GM23248 (cell line): ENCODE data around the gene FAM168B. TPM values are rescaled to one million over a fixed set of nuclear protein-coding genes. Genes with fewer than 3 reads are reported as not detected.

Experiments
- DNase-seq: peaks from one replicate; pipeline ENCODE4 v3.0.0-alpha.2; 2015
- H2AFZ ChIP-seq: fragments of 200-600 bp; sonication (generic); 2 replicates; pipeline ENCODE4 v1.6.1; 2016; ENCODE audit warnings: antibody characterized with exemption
- H3F3A ChIP-seq: fragments of 200-600 bp; sonication (generic); 2 replicates; pipeline ENCODE4 v1.6.1; 2016; ENCODE audit warnings: mild to moderate bottlenecking, antibody characterized with exemption, mixed run types; ENCODE audit not compliant: insufficient read depth
- H3K27ac ChIP-seq: fragments of 200-600 bp; sonication (generic); 2 replicates; pipeline ENCODE4 v1.5.1; 2016; ENCODE audit warnings: mild to moderate bottlenecking
- H3K27me3 ChIP-seq: fragments of 200-600 bp; sonication (generic); replicated peaks from 2 replicates; pipeline ENCODE4 v1.6.1; 2016; ENCODE audit warnings: mild to moderate bottlenecking; ENCODE audit not compliant: insufficient read depth
- H3K36me3 ChIP-seq: fragments of 200-600 bp; sonication (generic); 2 replicates; pipeline ENCODE4 v1.6.1; 2016; ENCODE audit warnings: low read depth, mild to moderate bottlenecking
- H3K4me1 ChIP-seq: fragments of 200-600 bp; sonication (generic); 2 replicates; pipeline ENCODE4 v1.6.1; 2016; ENCODE audit warnings: mild to moderate bottlenecking; ENCODE audit not compliant: insufficient read depth
- H3K4me2 ChIP-seq: fragments of 200-600 bp; sonication (generic); one replicate; pipeline ENCODE4 v1.6.1; 2016; ENCODE audit warnings: mild to moderate bottlenecking; ENCODE audit not compliant: unreplicated experiment
- H3K4me3 ChIP-seq: fragments of 200-600 bp; sonication (generic); 2 replicates; pipeline ENCODE4 v1.5.1; 2016; ENCODE audit warnings: mild to moderate bottlenecking
- H3K79me2 ChIP-seq: fragments of 200-600 bp; sonication (generic); 2 replicates; pipeline ENCODE4 v1.6.1; 2016; ENCODE audit warnings: mild to moderate bottlenecking; ENCODE audit not compliant: insufficient read depth
- H3K9ac ChIP-seq: fragments of 200-600 bp; sonication (generic); 2 replicates; pipeline ENCODE4 v1.6.1; 2016; ENCODE audit warnings: mild to moderate bottlenecking
- H3K9me2 ChIP-seq: fragments of 200-600 bp; sonication (generic); 2 replicates; pipeline ENCODE4 v1.6.1; 2016; ENCODE audit warnings: mixed run types, mild to moderate bottlenecking, moderate library complexity; ENCODE audit not compliant: insufficient read depth
- H3K9me3 ChIP-seq: fragments of 200-600 bp; sonication (generic); one replicate; pipeline ENCODE4 v1.6.1; 2017; ENCODE audit warnings: low read depth
- H4K20me1 ChIP-seq: fragments of 200-600 bp; sonication (generic); 2 replicates; pipeline ENCODE4 v1.6.0; 2016; ENCODE audit not compliant: insufficient read depth
- EZH2 ChIP-seq: fragments of 200-600 bp; sonication (generic); IDR thresholded peaks from 2 replicates; pipeline ENCODE4 v1.6.1; 2018; ENCODE audit warnings: antibody characterized with exemption, mild to moderate bottlenecking; ENCODE audit not compliant: insufficient read depth, poor library complexity, severe bottlenecking
- EZH2phosphoT487 ChIP-seq: fragments of 200-600 bp; sonication (generic); IDR thresholded peaks from 2 replicates; pipeline ENCODE4 v1.6.1; 2018; ENCODE audit warnings: antibody characterized with exemption, moderate library complexity, mild to moderate bottlenecking, low read depth; ENCODE audit not compliant: insufficient read depth
- WGBS, 2 experiments: methylation state at CpG; one replicate each; pipeline ENCODE4 v1.1.6; 2015 to 2017; ENCODE audit warnings: low lambda C conversion rate in 2 of 2, low coverage in 1 of 2; ENCODE audit errors: missing lambda C conversion rate in 2 of 2; 5-methylcytosine and 5-hydroxymethylcytosine counted together
- in situ Hi-C: fragments of 300-500 bp; cut with MboI; formaldehyde crosslinking; loops from 2 replicates; pipeline ENCODE4 v1.15.0; 2020
- polyA plus RNA-seq: library from polyadenylated mRNA; unstranded; fragments of >200 nt; fragmentation: Nextera tagmentation; extraction: Ambion mirVana; gene quantifications from 2 replicates; pipeline ENCODE4 v1.2.1, GENCODE V29; 2016
- total RNA-seq: library from RNA; depleted of rRNA; stranded (reverse); fragments of >200 nt; shearing (Covaris generic); gene quantifications from 2 replicates; pipeline ENCODE4 v1.2.3, GENCODE V29; 2014

FAM168B gene
- total and polyA plus RNA-seq, 2 experiments from 2014 or later = 47.6 to 125 TPM

DNA sequence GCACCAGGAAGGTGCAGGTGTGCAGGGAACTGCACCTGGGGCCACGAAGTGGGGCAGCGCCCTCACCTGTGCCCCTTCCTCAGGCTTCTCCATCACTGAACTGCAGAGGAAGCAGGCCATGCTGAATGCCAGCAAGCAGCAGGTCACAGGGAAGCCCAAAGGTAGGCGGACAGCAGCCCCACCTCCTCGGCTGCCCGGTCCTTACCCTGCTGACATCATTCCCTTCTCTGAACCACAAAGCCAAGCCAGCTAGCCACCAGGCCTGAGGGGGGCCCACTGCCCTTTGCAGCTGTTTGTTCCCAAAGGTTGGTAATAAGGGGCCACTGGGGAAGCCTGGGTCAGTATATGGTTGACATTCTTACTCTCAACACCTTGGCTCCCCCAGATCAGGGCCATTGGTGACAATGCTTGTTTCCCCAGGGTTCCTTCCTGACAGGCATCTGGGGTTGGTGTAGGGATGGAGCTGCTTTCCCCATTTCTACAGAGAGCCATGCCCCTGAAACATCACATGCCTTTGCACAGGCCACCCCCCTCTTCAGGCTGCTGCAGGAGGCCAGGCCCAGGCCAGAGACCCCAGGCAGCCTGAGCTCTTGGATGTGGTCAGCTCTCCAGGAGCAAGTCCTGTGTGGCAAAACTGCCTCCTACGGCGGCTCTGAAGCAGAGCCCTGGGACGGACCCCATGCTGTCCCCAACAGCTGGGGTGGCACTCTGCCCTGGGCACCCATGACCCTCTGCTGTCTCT lies 47.8 kb downstream of the FAM168B start:
- Histone ChIP-seq H3K27ac (no peak overlapping the region), H3K9me2 (no peaks in the 10 kb centered on the region), H3K4me3 (no peak overlapping the region), H3F3A (peaks cover 5% of the 10 kb centered on the region; the same call in 1 of the 2 replicates), H2AFZ (no peak overlapping the region), H3K36me3 (peaks cover 20% of the 10 kb centered on the region; the same call in 1 of the 2 replicates), H3K9ac (no peak overlapping the region), H3K4me2 (no peak overlapping the region), H3K79me2 (peaks cover 11% of the 10 kb centered on the region; the same call in 1 of the 2 replicates), H3K9me3 (no peaks in the 10 kb centered on the region), H3K27me3 (no peaks in the 10 kb centered on the region), H4K20me1 (no peaks in the 10 kb centered on the region), H3K4me1 (peaks cover 2% of the 10 kb centered on the region; the same call in 1 of the 2 replicates)
- in situ Hi-C loops = no loop called here
- no peak for DNase-seq
- WGBS, 2 experiments = 85 to 93% methylated on average over 8 of the region's 8 CpGs
- TF ChIP-seq EZH2phosphoT487 (no peak), EZH2 (no peak)

DNA sequence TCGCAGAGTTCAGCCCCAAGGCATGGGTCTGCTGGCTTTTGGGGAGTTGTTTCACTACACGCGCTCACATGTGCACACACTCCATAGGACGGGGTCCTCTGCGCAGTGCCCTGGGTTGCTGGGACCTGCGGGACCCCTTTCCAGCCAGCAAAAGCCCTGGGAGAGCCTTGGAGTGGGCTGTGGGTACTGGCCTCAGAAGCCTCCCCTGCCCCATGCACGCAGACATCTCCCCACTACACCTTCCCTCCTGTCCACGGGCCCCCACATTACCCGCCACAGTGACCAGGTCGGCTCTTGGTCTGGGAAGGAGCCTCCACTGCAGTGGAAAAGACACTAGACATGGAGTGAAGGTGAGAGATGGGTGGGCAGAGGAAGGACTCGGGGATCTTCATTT lies 48.5 kb downstream of the FAM168B start:
- in situ Hi-C loops = no loop called here
- Histone ChIP-seq H3K79me2 (peaks cover 5% of the 10 kb centered on the region; the same call in 1 of the 2 replicates), H3K4me3 (no peak overlapping the region), H3K9me2 (no peaks in the 10 kb centered on the region), H3F3A (peaks cover 2% of the 10 kb centered on the region; the same call in 1 of the 2 replicates), H3K4me1 (peaks cover 2% of the 10 kb centered on the region; the same call in 1 of the 2 replicates), H3K9me3 (no peaks in the 10 kb centered on the region), H3K4me2 (no peak overlapping the region), H3K27me3 (no peaks in the 10 kb centered on the region), H4K20me1 (no peaks in the 10 kb centered on the region), H2AFZ (no peak overlapping the region), H3K36me3 (peaks cover 13% of the 10 kb centered on the region; the same call in 1 of the 2 replicates), H3K27ac (no peak overlapping the region), H3K9ac (no peak overlapping the region)
- TF ChIP-seq EZH2phosphoT487 (no peak), EZH2 (no peak)
- 89% methylated on average over 11 of the region's 11 CpGs for WGBS, 2 experiments
- DNase-seq = no peak

DNA sequence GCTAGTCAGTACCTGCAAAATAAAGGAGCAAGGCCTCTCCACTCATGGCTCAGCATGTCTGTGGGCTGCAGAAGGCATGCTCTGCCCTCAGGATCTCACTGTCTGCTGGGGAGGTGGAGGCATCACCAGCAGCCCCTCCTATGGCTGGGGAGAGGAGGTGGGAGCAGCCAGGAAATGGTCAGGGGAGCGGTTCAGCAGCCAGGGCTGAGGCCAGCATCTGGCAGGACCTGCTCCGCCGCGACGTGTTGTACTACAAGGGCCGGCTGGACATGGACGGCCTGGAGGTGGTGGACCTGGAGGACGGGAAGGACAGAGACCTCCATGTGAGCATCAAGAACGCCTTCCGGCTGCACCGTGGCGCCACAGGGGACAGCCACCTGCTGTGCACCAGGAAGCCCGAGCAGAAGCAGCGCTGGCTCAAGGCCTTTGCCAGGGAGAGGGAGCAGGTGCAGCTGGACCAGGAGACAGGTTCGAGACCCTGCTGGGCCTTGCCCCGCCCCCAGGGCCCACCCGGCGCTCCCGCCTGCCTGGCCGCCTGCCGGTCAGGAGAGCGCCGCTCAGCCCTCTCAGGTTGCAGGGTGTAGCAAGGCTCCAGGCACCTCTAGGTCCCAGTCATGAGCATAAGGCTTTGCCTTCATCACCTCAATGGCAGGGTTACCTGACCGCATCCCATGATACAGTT lies 49.0 kb downstream of the FAM168B start:
- H3K9me3 ChIP-seq = no peaks in the 10 kb centered on the region
- peaks cover 2% of the 10 kb centered on the region; the same call in 1 of the 2 replicates for H3K4me1 ChIP-seq
- H3K4me3 ChIP-seq = no peak overlapping the region
- H3K4me2 ChIP-seq = no peak overlapping the region
- 79% methylated on average over 17 to 24 of the region's 24 CpGs for WGBS, 2 experiments
- in situ Hi-C loops = no loop called here
- H3K27ac ChIP-seq = no peak overlapping the region
- no peaks in the 10 kb centered on the region for H3K27me3 ChIP-seq
- no peaks in the 10 kb centered on the region for H4K20me1 ChIP-seq
- TF ChIP-seq EZH2 (no peak), EZH2phosphoT487 (no peak)
- H3K9me2 ChIP-seq = no peaks in the 10 kb centered on the region
- peaks cover 10% of the 10 kb centered on the region; the same call in 1 of the 2 replicates for H3K36me3 ChIP-seq
- no peak overlapping the region for H3K9ac ChIP-seq
- no peak overlapping the region for H2AFZ ChIP-seq
- peaks cover 3% of the 10 kb centered on the region; the same call in 1 of the 2 replicates for H3K79me2 ChIP-seq
- H3F3A ChIP-seq = no peaks in the 10 kb centered on the region
- DNase-seq = no peak

DNA sequence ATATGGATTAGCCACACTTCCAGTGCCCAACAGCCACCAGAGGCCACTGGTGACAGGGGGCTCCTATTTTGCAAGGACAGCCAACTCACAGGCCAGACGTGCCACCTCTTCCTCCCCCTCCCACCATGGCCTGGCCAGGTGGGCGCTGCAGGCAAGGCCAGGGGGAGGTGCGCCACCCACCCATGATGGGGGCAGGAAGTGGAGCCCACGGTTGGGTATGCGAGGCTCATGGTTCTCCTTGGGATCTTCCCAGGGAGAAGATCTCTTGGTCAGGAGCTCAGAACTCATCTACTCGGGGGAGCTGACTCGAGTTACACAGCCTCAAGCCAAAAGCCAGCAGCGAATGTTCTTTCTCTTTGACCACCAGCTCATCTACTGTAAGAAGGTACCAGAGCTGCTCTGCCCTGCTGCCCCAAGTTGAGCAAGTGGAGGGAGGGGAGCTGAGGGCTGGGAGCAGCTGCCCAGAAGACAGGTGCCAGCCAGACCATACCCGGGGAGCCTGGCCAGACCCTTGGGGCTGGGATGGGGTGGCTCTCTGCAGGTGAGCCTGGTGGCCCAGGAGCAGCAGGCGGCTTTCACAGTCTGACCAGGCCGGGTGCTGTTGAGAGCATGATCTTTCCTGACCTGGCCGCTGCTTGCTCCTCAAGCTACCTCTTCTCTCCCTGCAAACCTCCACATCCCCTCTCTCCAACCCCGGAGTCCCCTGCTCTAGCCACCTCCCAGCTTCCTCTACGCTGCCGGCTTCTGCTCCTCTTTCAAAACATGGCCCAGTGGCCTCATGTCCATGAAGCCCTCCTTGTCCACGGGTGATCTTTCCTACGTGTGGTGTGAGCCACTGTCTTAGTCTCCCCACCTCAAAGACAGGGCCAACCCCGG lies 49.8 kb downstream of the FAM168B start:
- H3K79me2 ChIP-seq = no peaks in the 10 kb centered on the region
- WGBS, 2 experiments = 88 to 89% methylated on average over 15 to 18 of the region's 18 CpGs
- no peaks in the 10 kb centered on the region for H3K9me2 ChIP-seq
- TF ChIP-seq EZH2 (no peak), EZH2phosphoT487 (no peak)
- H3K4me2 ChIP-seq = no peak overlapping the region
- no peaks in the 10 kb centered on the region for H3F3A ChIP-seq
- no peak overlapping the region for H2AFZ ChIP-seq
- in situ Hi-C loops = no loop called here
- no peaks in the 10 kb centered on the region for H3K27me3 ChIP-seq
- no peaks in the 10 kb centered on the region for H4K20me1 ChIP-seq
- H3K9me3 ChIP-seq = no peaks in the 10 kb centered on the region
- no peak overlapping the region for H3K4me3 ChIP-seq
- no peak overlapping the region for H3K27ac ChIP-seq
- DNase-seq = no peak
- H3K4me1 ChIP-seq = peaks cover 2% of the 10 kb centered on the region; the same call in 1 of the 2 replicates
- no peak overlapping the region for H3K9ac ChIP-seq
- H3K36me3 ChIP-seq = peaks cover 5% of the 10 kb centered on the region; the same call in 1 of the 2 replicates
